KBM-7 (cell line): Measurements from ENCODE around the gene TMCO1.
"Not testable (repeated sequence)": the region's sequence is repeated elsewhere in the genome, so short reads cannot be mapped to it uniquely, and the experiment has no call there.

Experiments used
- DNase-seq: peaks from one replicate; pipeline ENCODE4 v3.0.0-alpha.2; 2015
- in situ Hi-C: fragments of 300-500 bp; cut with MboI; formaldehyde crosslinking; loops from 2 replicates; pipeline ENCODE4 v1.14.3; 2020; ENCODE audit warnings: low sequenced_read_pairs, low pct_unique_long_range_greater_than_20kb, mixed read lengths

Gene TMCO1

DNA sequence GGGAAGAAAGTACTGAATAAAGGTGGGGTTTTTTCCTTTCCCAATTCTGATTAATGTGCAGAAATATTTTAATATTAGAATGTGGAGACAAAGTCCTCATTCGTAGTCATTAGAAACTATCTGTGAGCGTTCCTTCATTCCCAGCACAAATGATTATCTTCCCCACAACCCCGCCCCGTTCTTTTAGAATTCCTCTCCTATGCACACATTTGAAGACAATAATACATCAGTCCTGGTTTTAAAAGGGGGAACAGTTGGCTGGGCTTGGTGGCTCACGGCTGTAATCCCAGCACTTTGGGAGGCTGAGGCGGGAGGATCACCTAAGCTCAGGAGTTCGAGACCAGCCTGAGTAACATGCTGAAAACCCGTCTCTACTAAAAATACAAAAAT lies 71.2 kb downstream of the TMCO1 start:
- in situ Hi-C loops = no loop called here
- no peak for DNase-seq

DNA sequence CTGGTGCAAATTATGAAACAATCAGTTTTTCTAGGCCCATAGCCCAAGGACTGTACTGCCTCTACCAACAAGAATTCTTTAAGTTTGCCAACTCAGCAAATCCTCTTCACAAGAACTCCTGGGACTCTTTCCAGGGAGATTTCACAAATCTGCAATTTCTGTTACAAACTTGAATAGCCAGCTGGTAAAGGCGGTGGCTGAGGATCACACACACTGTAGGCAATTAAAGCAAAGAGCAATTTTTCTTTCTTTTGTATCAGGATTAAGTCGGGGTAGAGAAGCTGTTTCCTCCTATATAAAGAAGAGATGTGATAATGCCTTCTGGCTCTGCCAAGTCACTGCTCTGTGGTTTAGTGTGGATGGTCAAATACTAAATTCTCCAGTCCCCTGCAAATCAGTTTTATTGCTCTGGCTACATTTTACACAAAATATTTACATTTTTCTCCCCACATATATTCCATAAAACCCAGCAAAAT lies 72.0 kb downstream of the TMCO1 start:
- in situ Hi-C loops = no loop called here
- DNase-seq = peak; percentile 25

DNA sequence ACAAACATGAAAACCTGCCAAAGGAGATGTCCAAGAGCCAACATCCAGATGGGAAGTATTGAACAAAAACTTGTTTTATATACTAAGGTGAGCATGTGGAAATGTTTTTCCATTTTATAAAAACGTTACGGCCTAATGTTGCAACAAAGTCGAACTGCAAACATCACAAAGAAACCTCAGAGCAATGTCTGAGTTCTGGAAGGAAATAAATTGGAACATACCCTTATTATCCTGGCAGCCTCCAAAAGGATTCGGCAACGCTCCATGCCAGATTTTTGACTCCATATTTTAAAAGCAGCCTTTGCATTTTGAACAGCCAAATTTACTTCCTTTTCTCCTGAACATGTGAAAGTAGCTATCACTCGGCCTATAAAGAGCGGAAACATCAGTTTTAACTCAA lies 73.6 kb downstream of the TMCO1 start:
- no peak for DNase-seq
- in situ Hi-C loops = no loop called here

- in situ Hi-C loops = no loop called here
- no peak for DNase-seq
These were observed 80.6 kb downstream of the TMCO1 start for GRCh38 chr1:165688046-165688445.

DNA sequence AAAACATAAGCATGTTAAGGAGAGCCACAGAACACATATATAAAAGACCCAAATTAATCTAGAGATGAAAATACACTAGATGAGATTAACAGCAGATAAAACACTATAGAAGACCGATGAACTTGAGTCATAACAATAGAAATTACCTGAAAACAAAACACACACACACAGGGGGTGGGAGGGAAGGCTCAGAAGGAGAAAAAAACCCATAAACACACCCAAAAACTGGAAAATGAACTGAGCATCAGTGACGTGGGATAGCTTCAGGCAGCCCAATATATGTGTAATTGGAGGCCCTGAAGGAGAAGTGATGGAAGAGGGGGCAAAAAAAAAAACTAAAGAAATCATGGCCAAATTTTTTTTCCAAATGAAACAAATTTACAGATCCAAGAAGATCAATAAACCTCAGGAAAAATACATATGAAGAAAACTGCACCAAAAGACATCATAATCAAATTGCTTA lies 81.7 kb downstream of the TMCO1 start:
- no peak for DNase-seq
- in situ Hi-C loops = no loop called here

DNA sequence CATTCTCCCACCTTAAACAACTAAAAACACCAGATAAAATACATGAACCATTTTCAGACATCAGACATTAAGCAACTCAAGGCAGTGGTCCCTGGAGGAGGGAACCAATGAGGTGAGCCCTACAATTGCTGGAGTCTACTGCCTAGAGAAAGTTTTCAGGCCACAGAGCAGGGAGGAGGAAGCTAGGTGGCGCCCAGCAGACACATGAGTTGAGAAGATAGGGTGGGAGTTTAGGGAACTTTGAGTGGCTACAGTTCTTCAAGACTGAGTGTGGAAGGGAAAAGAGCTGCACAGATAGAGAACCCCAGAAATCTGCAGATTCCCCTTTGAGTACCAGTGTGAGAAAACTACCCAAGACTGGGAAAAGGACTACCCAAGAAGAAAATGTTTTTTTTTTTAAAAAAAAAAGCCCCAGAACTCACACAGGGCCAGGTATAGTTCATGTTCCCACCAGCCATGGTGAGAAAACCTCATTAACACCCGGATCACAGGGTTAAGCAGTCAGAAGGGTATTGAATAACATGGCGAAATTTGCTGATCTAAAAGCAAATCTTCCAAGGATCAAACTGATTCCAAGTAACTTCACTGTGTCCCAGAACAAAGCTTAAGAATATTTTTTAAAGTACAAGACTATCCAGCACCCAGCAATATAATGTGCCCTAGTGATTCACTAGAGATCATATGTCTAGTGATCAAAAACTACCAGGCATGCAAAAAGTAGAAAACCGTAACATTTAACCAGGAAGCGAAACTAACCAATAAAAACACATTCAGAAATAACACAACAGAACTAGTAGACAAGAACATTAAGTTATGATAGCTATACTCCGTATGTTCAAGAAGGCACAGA lies 82.3 kb downstream of the TMCO1 start:
- peak; percentile 61 for DNase-seq
- in situ Hi-C loops = no loop called here

DNA sequence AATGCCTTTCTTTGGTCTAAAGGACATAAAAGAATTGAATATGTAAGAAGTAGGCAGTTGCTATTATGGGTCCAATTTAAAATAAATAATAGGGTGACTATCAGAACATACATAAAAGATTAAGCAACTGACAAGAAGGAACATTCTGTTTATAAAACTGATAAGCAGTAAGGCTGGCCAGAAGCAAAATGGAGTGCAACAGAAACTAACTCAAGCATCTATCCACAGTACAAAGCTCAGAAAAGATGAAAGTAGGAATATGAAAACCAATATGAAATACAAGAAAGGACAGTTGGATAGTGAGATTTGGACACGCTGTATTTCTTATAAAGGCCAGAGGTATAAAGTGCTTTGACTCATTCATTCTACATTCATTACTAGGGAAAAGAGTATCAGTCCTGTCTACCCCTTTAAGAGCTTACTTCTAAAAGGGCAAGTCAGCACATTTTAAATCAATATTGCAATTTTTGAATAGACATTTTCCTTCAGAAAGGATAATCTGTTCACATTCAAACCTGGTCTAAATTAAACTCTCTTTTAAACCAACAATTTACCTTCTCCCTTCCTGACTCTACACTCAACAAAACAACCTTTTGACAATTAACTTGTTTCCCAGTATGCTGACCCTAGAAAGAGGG lies 84.7 kb downstream of the TMCO1 start:
- in situ Hi-C loops = no loop called here
- no peak for DNase-seq

DNA sequence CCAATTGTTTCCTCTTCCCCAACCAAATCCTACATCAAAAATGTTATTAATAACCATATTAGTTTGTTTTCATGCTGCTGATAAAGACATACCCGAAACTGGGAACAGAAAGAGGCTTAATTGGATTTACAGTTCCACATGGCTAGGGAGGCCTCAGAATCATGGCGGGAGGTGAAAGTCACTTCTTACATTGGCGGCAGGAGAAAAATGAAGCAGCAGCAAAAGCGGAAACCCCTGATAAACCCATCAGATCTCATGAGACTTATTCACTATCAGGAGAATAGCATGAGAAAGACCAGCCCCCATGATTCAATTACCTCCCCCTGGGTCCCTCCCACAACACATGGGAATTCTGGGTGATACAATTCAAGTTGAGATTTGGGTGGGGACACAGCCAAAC lies 87.9 kb downstream of the TMCO1 start:
- DNase-seq, in situ Hi-C loops: not testable (repeated sequence)

- in situ Hi-C loops = no loop called here
- no peak for DNase-seq
These were observed 88.4 kb downstream of the TMCO1 start for GRCh38 chr1:165680303-165680702.

GRCh38 chr1:165679282-165680036 lies 89.2 kb downstream of the TMCO1 start:
- no peak for DNase-seq
- in situ Hi-C loops = no loop called here

DNA sequence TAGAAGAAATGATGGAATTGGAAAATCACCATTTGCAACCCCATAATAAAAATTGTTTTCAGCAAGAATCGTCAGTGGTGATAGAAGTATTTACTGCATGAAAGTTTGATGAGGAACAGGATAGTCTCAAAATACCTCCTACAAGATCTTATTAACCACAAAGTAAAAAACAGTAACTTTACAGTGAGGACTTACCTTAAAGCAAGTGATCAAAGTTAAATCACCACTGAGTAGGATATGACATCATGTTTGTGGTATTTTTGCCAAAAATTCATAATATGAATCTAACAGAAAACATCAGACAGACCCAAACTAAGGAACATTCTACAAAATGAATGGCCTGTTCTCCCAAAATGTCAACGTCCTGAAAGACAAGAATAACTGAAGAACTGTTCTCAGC lies 90.2 kb downstream of the TMCO1 start:
- no peak for DNase-seq
- in situ Hi-C loops = no loop called here
